Mononuclear cell (primary cell): Measurements from ENCODE around the gene PAF1. TPM values are rescaled to one million over a fixed set of nuclear protein-coding genes. Genes with fewer than 3 reads are reported as not detected.

Experiments used
- H3K27me3 ChIP-seq: 2 replicates; pipeline ENCODE4 v1.6.0; 2011; ENCODE audit warnings: low read length, control low read depth; ENCODE audit not compliant: insufficient read depth
- H3K4me1 ChIP-seq: 2 replicates; pipeline ENCODE4 v1.5.1; 2011; ENCODE audit warnings: mild to moderate bottlenecking, low read length, control low read depth; ENCODE audit not compliant: insufficient read depth
- H3K4me3 ChIP-seq: 2 replicates; pipeline ENCODE4 v1.5.1; 2011; ENCODE audit warnings: mild to moderate bottlenecking, low read length, moderate library complexity
- H3K9me3 ChIP-seq: 2 replicates; pipeline ENCODE4 v1.5.1; 2011; ENCODE audit warnings: low read depth, mild to moderate bottlenecking, control low read depth, low read length
- total RNA-seq: library from RNA; depleted of rRNA; stranded (reverse); fragments of >200 nt; gene quantifications from one replicate; pipeline ENCODE4 v1.2.3, GENCODE V29; 2012

Gene PAF1
- total RNA-seq, result 26.1 TPM

DNA sequence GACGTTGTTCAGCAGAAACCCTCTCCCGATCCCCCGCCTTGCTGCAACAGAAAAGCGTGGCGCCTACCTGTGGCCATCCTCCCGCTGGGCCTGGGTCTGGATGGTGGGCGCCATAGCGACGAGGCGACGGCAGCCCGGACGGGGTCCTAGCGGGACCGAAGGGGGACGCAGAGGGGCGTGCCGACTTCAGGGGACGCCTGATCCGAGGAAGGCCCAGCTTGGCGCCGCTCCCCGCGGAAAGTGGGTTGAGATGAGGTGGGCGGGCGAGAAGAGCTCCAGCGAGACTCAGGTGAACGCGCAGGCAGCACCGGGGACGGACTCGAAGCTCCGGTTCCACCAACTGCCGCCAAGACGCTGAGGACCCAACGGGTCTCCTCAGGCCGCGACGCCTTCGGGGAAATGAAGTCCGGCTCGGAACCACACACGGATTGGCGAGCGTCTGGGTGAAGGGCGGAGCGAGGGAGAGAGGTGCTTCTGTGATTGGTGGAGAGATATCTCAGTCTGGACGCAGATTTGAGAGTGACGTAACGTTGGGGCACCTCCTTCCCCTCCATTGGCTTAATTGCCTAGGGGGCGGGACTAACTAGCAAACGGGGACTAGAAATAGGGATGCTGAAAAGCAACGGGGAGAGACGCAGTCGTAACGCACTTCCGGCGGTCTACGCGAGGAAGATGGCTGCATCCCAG lies at the start of gene PAF1, which contains the start of gene MED29:
Gene PAF1 (minus strand): TSS at position 356 of the 687 bp plus-strand sequence. CDS start 242 bp downstream, at position 114.
Gene MED29 (plus strand): TSS at position 628 of the 687 bp plus-strand sequence. CDS start 45 bp downstream, at position 673.
- Histone ChIP-seq H3K9me3 (no peaks in the 10 kb centered on the region), H3K27me3 (no peaks in the 10 kb centered on the region), H3K4me3 (peak within 1 kb of the TSS; percentile 74), H3K4me1 (peaks cover 34% of the 10 kb centered on the region)

DNA sequence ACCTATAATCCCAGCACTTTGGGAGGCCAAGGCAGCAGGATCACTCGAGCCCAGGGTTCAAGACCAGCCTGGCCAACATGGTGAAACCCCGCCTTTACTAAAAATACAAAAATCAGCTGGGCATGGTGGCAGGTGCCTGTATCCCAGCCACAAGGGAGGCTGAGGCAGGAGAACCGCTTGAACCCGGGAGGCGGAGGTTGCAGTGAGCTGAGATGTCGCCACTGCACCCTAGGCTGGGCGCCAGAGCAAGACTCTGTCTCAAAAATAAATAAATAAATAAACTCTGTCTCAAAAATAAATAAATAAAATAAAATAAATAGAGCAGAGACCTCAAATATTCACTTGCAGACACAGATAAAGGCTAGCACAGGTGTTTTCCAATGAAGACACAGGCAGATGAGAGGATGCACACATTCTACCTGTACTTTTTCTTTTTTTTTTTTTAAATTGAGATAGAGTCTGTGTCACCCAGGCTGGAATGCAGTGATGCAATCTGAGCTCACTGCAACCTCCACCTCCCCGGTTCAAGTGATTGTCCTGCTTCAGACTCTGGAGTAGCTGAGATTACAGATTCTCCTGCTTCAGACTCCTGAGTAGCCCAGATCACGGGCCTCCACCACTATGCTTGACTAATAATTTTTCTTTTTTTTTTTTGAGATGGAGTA lies 47.5 kb upstream of the PAF1 start:
- Histone ChIP-seq H3K4me1 (peaks cover 34% of the 10 kb centered on the region), H3K4me3 (no peak overlapping the region), H3K9me3 (no peaks in the 10 kb centered on the region), H3K27me3 (no peaks in the 10 kb centered on the region)

DNA sequence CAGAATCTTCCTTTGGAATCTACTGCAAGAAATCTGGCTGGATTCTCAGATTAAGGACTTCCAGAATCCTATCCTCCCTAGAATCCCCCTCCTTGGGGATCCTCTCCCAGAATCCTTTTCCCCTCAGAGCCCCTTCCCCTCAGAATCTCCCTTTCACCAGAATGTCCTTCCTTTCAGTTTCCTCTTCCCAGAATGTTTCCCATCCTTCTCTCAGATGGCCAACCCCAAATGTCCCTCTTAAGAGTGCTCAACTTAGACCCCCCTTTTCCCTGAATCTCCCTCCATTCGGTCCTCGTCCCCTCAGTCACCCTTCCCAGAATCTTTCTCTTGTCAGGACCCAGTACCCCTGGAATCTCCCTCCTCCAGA lies 45.4 kb upstream of the PAF1 start:
- Histone ChIP-seq H3K27me3 (no peaks in the 10 kb centered on the region), H3K9me3 (no peaks in the 10 kb centered on the region), H3K4me3 (peak overlapping the region; percentile 83), H3K4me1 (peaks cover 37% of the 10 kb centered on the region)

DNA sequence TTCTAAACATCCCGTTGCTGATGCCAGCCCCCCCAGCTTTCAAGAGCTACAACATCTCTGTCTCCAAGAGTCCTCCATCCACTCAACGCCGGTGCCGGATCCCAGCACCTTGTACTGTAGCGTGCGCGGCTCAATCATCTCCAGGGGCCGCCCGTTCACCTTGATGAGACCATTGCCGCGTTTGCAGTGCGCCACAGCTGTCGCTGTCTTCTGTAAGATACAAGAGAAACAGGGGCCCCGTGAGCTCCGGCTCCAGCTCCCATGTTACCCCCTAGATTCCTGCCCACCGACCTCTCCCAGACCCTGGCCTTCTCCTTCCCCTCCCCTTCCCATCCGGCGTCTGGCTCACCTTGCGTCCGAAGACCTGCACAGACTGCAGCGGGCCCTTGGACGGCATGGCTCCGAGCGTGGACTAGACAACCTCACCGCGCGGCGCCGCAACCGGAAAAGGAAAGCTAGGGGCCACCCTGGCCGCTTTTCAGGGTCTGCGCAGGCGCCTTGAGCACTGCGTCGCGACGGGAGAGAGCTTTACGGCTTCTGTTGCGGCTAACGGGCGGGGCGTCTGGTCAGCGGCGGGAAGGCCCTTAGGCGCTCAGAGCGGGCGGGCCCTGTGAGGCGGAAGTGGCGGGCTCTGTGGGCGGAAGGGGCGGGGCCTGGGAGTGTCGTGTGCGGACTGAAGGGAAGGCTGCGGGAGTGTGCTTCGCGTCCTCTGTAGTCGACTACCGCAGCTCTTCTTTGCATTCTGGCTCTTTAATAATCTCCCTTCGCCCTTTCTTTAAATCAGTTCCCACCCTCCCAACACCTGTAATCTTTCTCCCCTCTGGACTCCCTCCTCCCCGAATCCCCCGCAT lies 44.8 kb upstream of the PAF1 start, which contains the start of gene RPS16:
Gene RPS16 (minus strand): TSS at position 451 of the 851 bp plus-strand sequence. CDS start 54 bp downstream, at position 397.
- Histone ChIP-seq H3K4me3 (peak within 1 kb of the TSS; percentile 83), H3K4me1 (peaks cover 39% of the 10 kb centered on the region), H3K27me3 (no peaks in the 10 kb centered on the region)

DNA sequence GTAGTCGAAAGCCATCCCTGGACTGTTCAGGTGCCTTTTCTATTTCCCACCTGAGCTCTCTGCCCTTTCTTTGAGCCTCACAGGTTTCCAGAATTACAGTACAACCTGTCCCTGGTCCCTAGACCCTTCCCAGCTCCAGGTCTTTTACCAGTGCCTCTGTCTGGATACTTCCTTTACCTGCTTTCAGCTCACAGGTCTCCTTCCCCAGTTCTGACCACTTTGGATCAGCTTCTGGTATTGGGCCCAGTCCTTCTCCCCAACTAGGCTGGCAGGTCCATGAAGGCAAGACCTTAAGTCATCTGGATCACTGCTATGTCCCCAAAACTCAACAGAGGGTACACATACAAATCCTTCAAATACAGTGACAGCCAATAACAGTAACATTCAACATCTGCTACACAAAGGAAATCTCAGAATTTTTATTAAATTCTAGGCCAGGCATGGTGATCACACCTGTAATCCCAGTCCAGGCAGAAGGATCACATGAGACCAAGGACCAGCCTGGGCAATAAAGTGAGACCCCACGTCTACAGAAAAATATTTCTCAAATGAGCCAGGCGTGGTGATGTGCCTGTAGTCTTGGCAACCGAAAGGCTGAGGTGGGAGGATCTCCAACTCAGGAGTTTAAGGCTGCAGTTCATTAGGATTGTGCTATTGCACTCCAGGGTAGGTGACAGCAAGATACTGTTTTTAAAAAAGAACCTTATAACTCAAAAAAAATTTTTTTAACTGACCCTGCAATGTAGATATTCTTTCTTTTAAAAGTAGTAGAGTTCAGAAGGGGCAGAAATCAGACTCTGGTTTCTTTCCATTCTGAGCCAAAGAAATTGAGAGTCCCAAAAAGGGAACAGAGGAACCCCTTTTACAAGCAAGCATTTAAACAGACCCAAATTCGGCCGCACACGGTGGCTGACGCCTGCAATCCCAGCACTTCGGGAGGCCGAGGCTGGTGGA lies 43.5 kb upstream of the PAF1 start:
- no peaks in the 10 kb centered on the region for H3K27me3 ChIP-seq
- H3K9me3 ChIP-seq, result no peaks in the 10 kb centered on the region
- peak overlapping the region; percentile 83 for H3K4me3 ChIP-seq
- H3K4me1 ChIP-seq, result peaks cover 43% of the 10 kb centered on the region

More for the DNA sequence above, 44.8 kb upstream of the PAF1 start, which contains the start of gene RPS16:
- H3K9me3 ChIP-seq, result no peaks in the 10 kb centered on the region

DNA sequence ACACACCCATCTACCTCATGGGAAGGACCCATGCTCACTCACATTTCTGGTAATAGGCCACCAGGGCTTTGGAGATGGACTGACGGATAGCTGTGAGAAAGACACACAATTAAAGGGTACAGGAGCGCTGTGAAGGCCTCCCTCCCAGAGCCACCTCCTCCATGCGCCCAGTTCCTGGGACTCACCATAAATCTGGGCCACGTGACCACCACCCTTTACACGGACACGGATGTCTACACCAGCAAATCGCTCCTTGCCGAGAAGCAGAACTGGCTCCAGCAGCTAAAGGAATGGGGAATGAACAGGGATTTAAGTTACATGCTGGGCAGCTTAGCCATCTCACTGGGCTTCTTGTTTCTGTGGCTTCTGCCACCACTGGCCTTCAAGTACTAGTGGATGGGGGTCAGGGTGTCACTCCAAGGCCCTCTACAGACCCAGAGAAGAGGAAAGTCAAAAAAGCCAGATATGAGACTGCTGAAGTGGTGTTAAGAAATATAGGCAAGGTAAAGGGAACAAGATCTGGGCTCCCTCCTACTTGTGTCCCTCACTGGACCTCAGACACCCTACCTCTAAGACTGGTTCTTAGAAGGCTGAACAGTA lies 42.7 kb upstream of the PAF1 start:
- Histone ChIP-seq H3K4me1 (peaks cover 43% of the 10 kb centered on the region), H3K9me3 (no peaks in the 10 kb centered on the region), H3K27me3 (no peaks in the 10 kb centered on the region), H3K4me3 (no peak overlapping the region)

DNA sequence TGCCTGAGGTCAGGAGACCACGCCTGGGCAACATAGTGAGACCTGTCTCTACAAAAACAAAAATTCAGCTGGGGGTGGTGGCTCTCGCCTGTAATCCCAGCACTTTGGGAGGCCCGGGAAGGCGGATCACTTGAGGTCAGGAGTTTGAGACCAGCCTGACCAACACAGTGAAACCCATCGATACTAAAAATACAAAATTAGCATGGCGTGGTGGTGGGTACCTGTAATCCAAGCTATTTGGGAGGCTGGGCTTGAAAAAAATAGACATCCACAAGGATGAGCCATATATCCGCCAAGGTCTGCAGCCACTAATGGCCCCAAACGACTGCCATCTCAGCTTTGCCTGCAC lies 41.7 kb upstream of the PAF1 start:
- Histone ChIP-seq H3K4me3 (no peak overlapping the region), H3K9me3 (no peaks in the 10 kb centered on the region), H3K4me1 (peaks cover 43% of the 10 kb centered on the region), H3K27me3 (no peaks in the 10 kb centered on the region)

DNA sequence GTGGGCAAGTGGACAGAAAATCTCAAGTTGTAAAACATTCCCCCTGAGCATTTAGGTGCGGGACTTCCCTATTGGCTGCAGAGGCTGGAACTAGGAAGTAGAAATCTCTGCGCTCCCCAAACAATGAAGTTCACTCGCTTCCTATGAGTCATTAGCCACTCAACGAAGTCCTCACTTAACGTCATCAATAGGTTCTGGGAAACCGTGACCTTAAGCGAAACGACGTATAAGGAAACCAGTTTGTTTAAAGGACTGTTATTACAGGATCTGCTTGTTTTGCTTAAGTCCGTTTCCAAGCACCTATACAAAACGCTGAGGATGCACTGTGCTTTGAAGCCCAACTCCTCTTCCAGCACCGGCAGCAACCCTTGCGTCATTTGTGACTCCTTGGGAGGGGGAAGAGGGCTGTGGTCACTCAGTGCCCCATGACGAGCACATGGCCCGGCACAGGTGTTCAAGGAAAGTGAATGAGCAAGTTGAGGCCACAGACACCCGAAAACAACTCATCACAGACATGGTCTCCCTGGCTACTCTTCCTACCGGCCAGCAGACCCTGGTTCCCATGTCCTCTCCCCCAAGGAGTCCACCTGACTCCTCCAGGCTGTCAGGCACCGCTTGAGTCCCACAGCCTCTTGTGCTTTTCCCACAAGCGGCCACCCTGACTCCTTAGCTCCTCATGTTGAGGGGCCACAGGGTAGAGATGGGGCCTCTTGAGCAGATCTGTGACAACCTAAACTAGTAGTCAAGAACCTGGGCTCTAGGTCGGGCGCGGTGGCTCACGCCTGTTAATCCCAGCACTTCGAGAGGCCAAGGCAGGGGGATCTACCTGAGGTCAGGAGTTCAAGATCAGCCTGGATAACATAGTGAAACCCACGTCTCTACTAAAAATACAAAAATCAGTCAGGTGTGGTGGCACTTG lies 40.0 kb upstream of the PAF1 start:
- Histone ChIP-seq H3K4me3 (no peak overlapping the region), H3K27me3 (no peaks in the 10 kb centered on the region), H3K4me1 (peaks cover 34% of the 10 kb centered on the region), H3K9me3 (no peaks in the 10 kb centered on the region)

DNA sequence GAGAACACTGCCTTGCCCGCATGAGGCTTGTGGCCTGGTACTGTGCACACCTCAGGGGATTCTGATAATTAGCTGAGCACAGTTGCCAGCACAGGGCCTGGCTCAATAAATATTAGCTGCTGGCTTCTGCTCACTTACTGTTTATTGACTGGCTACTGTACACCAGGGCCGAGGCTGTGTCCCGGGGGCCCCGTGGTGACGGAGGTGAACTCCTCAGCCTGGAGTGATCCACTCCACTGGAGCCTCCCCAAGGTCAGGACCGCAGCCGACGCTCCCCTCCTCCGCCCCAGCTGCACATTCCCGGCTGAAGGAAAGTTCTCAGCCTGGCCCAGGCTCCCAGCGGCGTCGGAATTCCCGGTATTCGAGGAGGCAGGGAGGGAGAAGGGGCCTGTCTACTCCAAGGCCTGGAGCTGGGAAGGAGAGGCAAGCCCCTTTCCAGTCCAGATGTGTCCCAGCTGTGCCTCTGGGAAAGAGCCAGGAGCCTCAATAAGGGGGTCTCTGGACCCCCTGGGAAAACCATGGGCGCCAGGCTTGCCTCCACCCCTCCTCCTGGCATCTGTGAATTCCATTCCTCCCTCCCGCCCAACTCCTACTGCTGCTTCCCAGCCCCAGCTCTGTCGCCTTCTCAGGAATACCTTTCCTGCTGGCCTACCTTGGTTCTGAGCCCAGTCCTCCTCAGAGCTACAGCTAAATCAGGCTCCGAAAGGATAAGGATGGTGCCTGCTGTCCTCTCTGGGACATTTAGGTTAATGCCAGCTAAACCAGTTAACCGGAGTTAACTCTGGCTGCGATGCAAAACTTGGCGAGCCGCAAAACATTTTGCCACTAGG lies 37.6 kb upstream of the PAF1 start:
- no peak overlapping the region for H3K4me3 ChIP-seq
- H3K27me3 ChIP-seq, result no peaks in the 10 kb centered on the region
- H3K4me1 ChIP-seq, result peaks cover 14% of the 10 kb centered on the region
- no peaks in the 10 kb centered on the region for H3K9me3 ChIP-seq

DNA sequence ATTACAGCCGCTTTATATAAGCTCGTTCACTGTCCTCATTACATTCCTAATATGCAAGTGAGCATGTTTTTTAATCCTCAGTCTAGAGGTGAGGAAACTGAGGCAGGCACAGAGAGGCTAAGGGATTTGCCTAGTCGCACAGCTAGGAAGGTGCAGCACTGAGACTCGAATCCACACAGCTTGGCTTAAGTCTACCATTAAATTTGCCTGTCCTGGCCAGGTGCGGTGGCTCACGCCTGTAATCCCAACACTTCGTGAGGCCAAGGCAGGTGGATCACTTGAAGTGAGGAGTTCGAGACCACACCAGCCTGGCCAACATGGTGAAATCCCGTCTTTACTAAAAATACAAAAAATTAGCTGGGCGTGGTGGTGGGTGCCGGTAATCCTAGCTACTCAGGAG lies 36.8 kb upstream of the PAF1 start:
- Histone ChIP-seq H3K27me3 (no peaks in the 10 kb centered on the region), H3K4me1 (peaks cover 12% of the 10 kb centered on the region), H3K9me3 (no peaks in the 10 kb centered on the region), H3K4me3 (no peak overlapping the region)

DNA sequence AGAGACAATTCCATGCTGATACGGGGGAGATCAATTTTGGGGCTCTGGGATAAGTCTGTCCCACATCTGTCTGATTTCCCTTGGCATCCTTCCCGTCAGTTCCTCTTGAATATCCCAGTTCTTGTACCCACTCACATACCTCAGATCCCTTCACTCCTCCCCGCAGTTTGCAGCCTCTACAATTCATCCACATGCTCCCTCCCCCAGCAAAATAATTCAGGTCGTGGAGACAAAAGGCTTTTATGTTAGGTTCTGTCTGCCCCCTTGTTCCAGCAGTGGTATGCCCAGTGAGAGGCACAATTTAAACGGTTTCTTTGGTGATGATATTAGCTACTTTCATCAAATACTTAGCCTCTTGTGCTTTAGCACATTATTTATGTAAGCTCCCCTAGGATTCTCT lies 35.3 kb upstream of the PAF1 start:
- peaks cover 9% of the 10 kb centered on the region for H3K4me1 ChIP-seq
- no peaks in the 10 kb centered on the region for H3K27me3 ChIP-seq
- H3K4me3 ChIP-seq, result no peak overlapping the region

DNA sequence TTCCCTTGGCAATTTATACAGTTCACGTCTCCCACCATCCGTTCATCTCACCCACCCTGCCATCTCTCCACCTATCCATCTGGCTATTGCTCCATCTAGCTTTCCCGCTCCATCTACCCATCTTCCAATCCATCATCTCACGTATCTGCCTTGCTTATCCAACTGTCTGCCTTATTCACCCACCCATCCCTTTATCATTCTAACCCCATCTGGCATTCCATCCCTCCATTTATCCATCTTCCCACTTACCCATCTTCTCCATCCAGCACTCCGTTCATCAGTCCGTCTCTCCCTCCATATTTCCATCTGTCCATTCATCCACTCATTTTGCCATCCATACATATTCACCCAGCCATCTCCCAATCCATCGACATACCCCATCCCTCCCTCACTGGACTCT lies 34.8 kb upstream of the PAF1 start:
- no peak overlapping the region for H3K4me3 ChIP-seq
- no peaks in the 10 kb centered on the region for H3K27me3 ChIP-seq
- peaks cover 6% of the 10 kb centered on the region for H3K4me1 ChIP-seq
- no peaks in the 10 kb centered on the region for H3K9me3 ChIP-seq

More for the DNA sequence above, 35.3 kb upstream of the PAF1 start:
- no peaks in the 10 kb centered on the region for H3K9me3 ChIP-seq
